HepG2 (cell line): ENCODE data around the gene GDF15. TPM values are rescaled to one million over a fixed set of nuclear protein-coding genes. Genes with fewer than 3 reads are reported as not detected.
A peak's percentile ranks its signal among the peaks of the same experiment; 100 is the strongest.

Source experiments
- CENPT ChIP-seq: sonication (generic); formaldehyde crosslinking; IDR thresholded peaks from 2 replicates; pipeline ENCODE4 v1.8.0; 2022; ENCODE audit warnings: low read depth, mild to moderate bottlenecking, moderate library complexity, missing genetic modification reagents
- GFI1 ChIP-seq: sonication (generic); formaldehyde crosslinking; IDR thresholded peaks from 2 replicates; pipeline ENCODE4 v1.5.0; 2020; ENCODE audit warnings: missing genetic modification reagents, mild to moderate bottlenecking, borderline replicate concordance
- HNF4A ChIP-seq: sonication (generic); formaldehyde crosslinking; IDR thresholded peaks from 2 replicates; pipeline ENCODE4 v1.4.0; 2020; ENCODE audit warnings: missing genetic modification reagents
- JUND ChIP-seq: sonication (generic); formaldehyde crosslinking; IDR thresholded peaks from 2 replicates; pipeline ENCODE4 v1.8.0; 2022; ENCODE audit warnings: mild to moderate bottlenecking, missing genetic modification reagents
- KLF6 ChIP-seq: IDR thresholded peaks from 2 replicates; pipeline ENCODE4 v1.8.0; 2016; ENCODE audit warnings: missing biosample characterization, missing genetic modification reagents
- NFE2 ChIP-seq: sonication (generic); formaldehyde crosslinking; IDR thresholded peaks from 2 replicates; pipeline ENCODE4 v1.4.0; 2020; ENCODE audit warnings: missing genetic modification reagents
- PAF1 ChIP-seq: IDR thresholded peaks from 2 replicates; pipeline ENCODE4 v1.6.1; 2016; ENCODE audit warnings: missing genetic modification reagents, missing compliant biosample characterization
- RXRA ChIP-seq: sonication (generic); formaldehyde crosslinking; IDR thresholded peaks from 2 replicates; pipeline ENCODE4 v1.5.1; 2020; ENCODE audit warnings: missing genetic modification reagents
- SIN3B ChIP-seq: fragments of 150-350 bp; IDR thresholded peaks from 2 replicates; pipeline ENCODE4 v1.6.1; 2014; ENCODE audit warnings: low read length
- TAF1 ChIP-seq: sonication (generic); formaldehyde crosslinking; IDR thresholded peaks from 2 replicates; pipeline ENCODE4 v1.4.0; 2020; ENCODE audit warnings: missing genetic modification reagents
- THAP11 ChIP-seq: IDR thresholded peaks from 2 replicates; pipeline ENCODE4 v1.6.1; 2016; ENCODE audit warnings: missing biosample characterization, missing genetic modification reagents
- ZBTB7A ChIP-seq: sonication (generic); formaldehyde crosslinking; IDR thresholded peaks from 2 replicates; pipeline ENCODE4 v1.8.0; 2022; ENCODE audit warnings: mild to moderate bottlenecking, missing genetic modification reagents
- ZFP36L2 ChIP-seq: sonication (generic); formaldehyde crosslinking; IDR thresholded peaks from 2 replicates; pipeline ENCODE4 v1.4.0; 2020; ENCODE audit warnings: missing genetic modification reagents
- ZMYM4 ChIP-seq: sonication (generic); formaldehyde crosslinking; IDR thresholded peaks from 2 replicates; pipeline ENCODE4 v1.8.1; 2023; ENCODE audit warnings: mild to moderate bottlenecking, missing genetic modification reagents
- ZNF24 ChIP-seq: fragments of 450-650 bp; IDR thresholded peaks from 2 replicates; pipeline ENCODE4 v1.6.1; 2017; ENCODE audit warnings: antibody characterized with exemption, mild to moderate bottlenecking
- ZNF253 ChIP-seq: sonication (generic); formaldehyde crosslinking; IDR thresholded peaks from 2 replicates; pipeline ENCODE4 v1.8.0; 2022; ENCODE audit warnings: mild to moderate bottlenecking, missing genetic modification reagents, borderline replicate concordance
- ZNF44 ChIP-seq: sonication (generic); formaldehyde crosslinking; IDR thresholded peaks from 2 replicates; pipeline ENCODE4 v1.5.1; 2020; ENCODE audit warnings: mild to moderate bottlenecking, missing genetic modification reagents
- ZNF570 ChIP-seq: sonication (generic); formaldehyde crosslinking; IDR thresholded peaks from 2 replicates; pipeline ENCODE4 v1.4.0; 2020; ENCODE audit warnings: mild to moderate bottlenecking, missing genetic modification reagents, borderline replicate concordance
- ZNF652 ChIP-seq: IDR thresholded peaks from 2 replicates; pipeline ENCODE4 v1.6.1; 2016; ENCODE audit warnings: low read depth, borderline replicate concordance
- ZNF749 ChIP-seq: sonication (generic); formaldehyde crosslinking; IDR thresholded peaks from 2 replicates; pipeline ENCODE4 v1.8.0; 2022; ENCODE audit warnings: mild to moderate bottlenecking, missing genetic modification reagents, moderate library complexity, borderline replicate concordance
- polyA plus RNA-seq, 8 experiments: library from polyadenylated mRNA; depleted of rRNA in 3 of 8; stranded (reverse) in 7 of 8; unstranded in 1 of 8; fragments of >200 nt; fragmentation: Illumina TruSeq in 4 of 8; extraction: Trizol in 4 of 8; gene quantifications; 2 replicates each; pipeline versions ENCODE4 v1.2.1 to v1.2.3, GENCODE V29; 2011 to 2016; ENCODE audit warnings: low read depth in 4 of 8, missing spikeins in 1 of 8, mixed read lengths in 1 of 8; ENCODE audit not compliant: insufficient read depth in 1 of 8
- total RNA-seq, 5 experiments: library from RNA; depleted of rRNA; stranded (reverse); fragments of >200 nt; fragmentation: Illumina TruSeq; extraction: Trizol; gene quantifications; 2 replicates each; pipeline ENCODE4 v1.2.3, GENCODE V29; 2016; ENCODE audit warnings: low read depth in 1 of 5
- TF ChIP-seq, protein P1 (sequence below): sonication (generic); formaldehyde crosslinking; IDR thresholded peaks from 2 replicates; pipeline ENCODE4 v1.8.0; 2023; ENCODE audit warnings: mild to moderate bottlenecking, missing genetic modification reagents
- TF ChIP-seq, protein P2 (sequence below): sonication (generic); formaldehyde crosslinking; IDR thresholded peaks from 2 replicates; pipeline ENCODE4 v1.8.1; 2023; ENCODE audit warnings: missing genetic modification reagents, mild to moderate bottlenecking, borderline replicate concordance
- TF ChIP-seq, protein P3 (sequence below): sonication (generic); formaldehyde crosslinking; IDR thresholded peaks from 2 replicates; pipeline ENCODE4 v1.4.0; 2020; ENCODE audit warnings: missing genetic modification reagents
- TF ChIP-seq, protein P4 (sequence below), 2 experiments: fragments of 450-650 bp in 1 of 2; sonication (generic) in 1 of 2; formaldehyde crosslinking; IDR thresholded peaks; 2 replicates each; pipeline versions ENCODE4 v1.5.0 to v1.8.0; 2020 to 2022; ENCODE audit warnings: mild to moderate bottlenecking in 1 of 2, missing genetic modification reagents in 1 of 2
- TF ChIP-seq, protein P5 (sequence below): sonication (generic); formaldehyde crosslinking; IDR thresholded peaks from 2 replicates; pipeline ENCODE4 v1.9.0; 2021; ENCODE audit warnings: missing genetic modification reagents, borderline replicate concordance
- TF ChIP-seq, protein P6 (sequence below): IDR thresholded peaks from 2 replicates; pipeline ENCODE4 v1.6.1; 2016; ENCODE audit warnings: mild to moderate bottlenecking, missing biosample characterization, missing genetic modification reagents

Gene GDF15
- total and polyA plus RNA-seq, 2 of the 13 experiments (the other 11 are each of a cell fraction or from before 2014, with no cell fraction given): 146 to 422 TPM

DNA sequence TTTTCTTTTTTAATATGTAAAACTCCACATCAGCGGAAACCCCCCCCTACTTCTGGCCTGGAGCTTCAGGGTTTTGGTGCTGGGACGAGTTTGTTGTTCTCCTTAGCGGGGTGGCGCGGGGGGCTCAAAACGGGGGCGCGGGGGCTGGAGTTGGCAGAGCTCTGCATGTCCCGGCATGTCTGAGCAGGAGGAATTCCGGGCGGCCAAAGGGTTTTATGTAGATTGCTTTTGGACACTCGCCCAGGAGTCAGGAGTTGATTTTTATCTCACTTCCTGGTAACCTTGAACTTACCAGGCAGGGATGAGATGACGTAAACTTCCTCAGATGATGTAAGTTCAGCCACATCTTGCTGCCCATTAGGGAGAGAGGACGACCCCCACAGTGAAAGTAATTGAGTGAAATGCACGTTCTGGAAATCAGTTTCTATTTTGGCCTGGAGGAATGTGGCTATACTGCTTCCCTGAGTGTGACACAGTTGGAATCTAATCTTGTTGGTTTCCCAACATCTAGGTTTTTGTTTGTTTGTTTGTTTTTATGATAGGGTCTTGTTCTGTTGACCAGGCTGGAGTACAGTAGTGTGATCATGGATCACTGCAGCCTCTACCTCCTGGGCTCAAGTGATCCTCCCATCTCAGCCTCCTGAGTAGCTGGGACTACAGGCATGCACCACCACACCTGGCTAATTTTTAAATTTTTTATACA is 21.0 kb upstream of the GDF15 start (continued):
- TF ChIP-seq, protein P1, sequence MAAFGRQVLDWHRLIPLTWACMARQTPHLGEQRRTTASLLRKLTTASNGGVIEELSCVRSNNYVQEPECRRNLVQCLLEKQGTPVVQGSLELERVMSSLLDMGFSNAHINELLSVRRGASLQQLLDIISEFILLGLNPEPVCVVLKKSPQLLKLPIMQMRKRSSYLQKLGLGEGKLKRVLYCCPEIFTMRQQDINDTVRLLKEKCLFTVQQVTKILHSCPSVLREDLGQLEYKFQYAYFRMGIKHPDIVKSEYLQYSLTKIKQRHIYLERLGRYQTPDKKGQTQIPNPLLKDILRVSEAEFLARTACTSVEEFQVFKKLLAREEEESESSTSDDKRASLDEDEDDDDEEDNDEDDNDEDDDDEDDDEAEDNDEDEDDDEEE (CRISPR knock-in tag): no peak
- 0 out of 2 replicates have a peak, but pooled peaks have one; percentile 13 for TF ChIP-seq TAF1 (CRISPR knock-in tag)
- TF ChIP-seq ZNF253 (CRISPR knock-in tag): no peak
- peak; percentile 79 for TF ChIP-seq THAP11
- TF ChIP-seq JUND (CRISPR knock-in tag): peak; percentile 77
- TF ChIP-seq ZNF24: no peak
- no peak for TF ChIP-seq ZFP36L2 (CRISPR knock-in tag)
- no peak for TF ChIP-seq ZNF749 (CRISPR knock-in tag)
- TF ChIP-seq PAF1: no peak
- TF ChIP-seq GFI1 (CRISPR knock-in tag): 0 out of 2 replicates have a peak, but pooled peaks have one; percentile 25
- TF ChIP-seq ZNF570 (CRISPR knock-in tag): no peak
- no peak for TF ChIP-seq ZNF44
- TF ChIP-seq, protein P2, sequence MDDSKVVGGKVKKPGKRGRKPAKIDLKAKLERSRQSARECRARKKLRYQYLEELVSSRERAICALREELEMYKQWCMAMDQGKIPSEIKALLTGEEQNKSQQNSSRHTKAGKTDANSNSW (CRISPR knock-in tag): no peak
- TF ChIP-seq ZBTB7A (CRISPR knock-in tag): peak; percentile 70; the same call in 1 of the 2 replicates
- TF ChIP-seq CENPT (CRISPR knock-in tag): no peak
- 0 out of 2 replicates have a peak, but pooled peaks have one; percentile 68 for TF ChIP-seq KLF6 (CRISPR knock-in tag)
- no peak for TF ChIP-seq NFE2 (CRISPR knock-in tag)
- peak; percentile 75; the same call in 1 of the 2 replicates for TF ChIP-seq RXRA
- TF ChIP-seq ZMYM4 (CRISPR knock-in tag): 0 out of 2 replicates have a peak, but pooled peaks have one; percentile 5
- no peak for TF ChIP-seq SIN3B
- TF ChIP-seq, protein P3, sequence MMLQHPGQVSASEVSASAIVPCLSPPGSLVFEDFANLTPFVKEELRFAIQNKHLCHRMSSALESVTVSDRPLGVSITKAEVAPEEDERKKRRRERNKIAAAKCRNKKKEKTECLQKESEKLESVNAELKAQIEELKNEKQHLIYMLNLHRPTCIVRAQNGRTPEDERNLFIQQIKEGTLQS (CRISPR knock-in tag): peak; percentile 96
- TF ChIP-seq HNF4A (CRISPR knock-in tag): peak; percentile 73
- TF ChIP-seq, protein P4, sequence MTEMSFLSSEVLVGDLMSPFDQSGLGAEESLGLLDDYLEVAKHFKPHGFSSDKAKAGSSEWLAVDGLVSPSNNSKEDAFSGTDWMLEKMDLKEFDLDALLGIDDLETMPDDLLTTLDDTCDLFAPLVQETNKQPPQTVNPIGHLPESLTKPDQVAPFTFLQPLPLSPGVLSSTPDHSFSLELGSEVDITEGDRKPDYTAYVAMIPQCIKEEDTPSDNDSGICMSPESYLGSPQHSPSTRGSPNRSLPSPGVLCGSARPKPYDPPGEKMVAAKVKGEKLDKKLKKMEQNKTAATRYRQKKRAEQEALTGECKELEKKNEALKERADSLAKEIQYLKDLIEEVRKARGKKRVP (CRISPR knock-in tag; IDR thresholded peaks at IDR 0.05): peak in 1 of 2 experiments; percentile 99; a peak in 2 of 4 replicates
- TF ChIP-seq, protein P5, sequence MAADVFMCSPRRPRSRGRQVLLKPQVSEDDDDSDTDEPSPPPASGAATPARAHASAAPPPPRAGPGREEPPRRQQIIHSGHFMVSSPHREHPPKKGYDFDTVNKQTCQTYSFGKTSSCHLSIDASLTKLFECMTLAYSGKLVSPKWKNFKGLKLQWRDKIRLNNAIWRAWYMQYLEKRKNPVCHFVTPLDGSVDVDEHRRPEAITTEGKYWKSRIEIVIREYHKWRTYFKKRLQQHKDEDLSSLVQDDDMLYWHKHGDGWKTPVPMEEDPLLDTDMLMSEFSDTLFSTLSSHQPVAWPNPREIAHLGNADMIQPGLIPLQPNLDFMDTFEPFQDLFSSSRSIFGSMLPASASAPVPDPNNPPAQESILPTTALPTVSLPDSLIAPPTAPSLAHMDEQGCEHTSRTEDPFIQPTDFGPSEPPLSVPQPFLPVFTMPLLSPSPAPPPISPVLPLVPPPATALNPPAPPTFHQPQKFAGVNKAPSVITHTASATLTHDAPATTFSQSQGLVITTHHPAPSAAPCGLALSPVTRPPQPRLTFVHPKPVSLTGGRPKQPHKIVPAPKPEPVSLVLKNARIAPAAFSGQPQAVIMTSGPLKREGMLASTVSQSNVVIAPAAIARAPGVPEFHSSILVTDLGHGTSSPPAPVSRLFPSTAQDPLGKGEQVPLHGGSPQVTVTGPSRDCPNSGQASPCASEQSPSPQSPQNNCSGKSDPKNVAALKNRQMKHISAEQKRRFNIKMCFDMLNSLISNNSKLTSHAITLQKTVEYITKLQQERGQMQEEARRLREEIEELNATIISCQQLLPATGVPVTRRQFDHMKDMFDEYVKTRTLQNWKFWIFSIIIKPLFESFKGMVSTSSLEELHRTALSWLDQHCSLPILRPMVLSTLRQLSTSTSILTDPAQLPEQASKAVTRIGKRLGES (CRISPR knock-in tag): no peak
- TF ChIP-seq ZNF652: peak; percentile 32; the same call in 1 of the 2 replicates
- TF ChIP-seq, protein P6, sequence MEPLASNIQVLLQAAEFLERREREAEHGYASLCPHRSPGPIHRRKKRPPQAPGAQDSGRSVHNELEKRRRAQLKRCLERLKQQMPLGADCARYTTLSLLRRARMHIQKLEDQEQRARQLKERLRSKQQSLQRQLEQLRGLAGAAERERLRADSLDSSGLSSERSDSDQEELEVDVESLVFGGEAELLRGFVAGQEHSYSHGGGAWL (CRISPR knock-in tag): no peak
